Ramos (cell line): Measurements from ENCODE around the gene OCA2.

Source experiments
- in situ Hi-C: fragments of 300-500 bp; cut with MboI; formaldehyde crosslinking; loops from one replicate; pipeline ENCODE4 v1.14.3; 2022; ENCODE audit warnings: low sequenced_read_pairs; ENCODE audit not compliant: unreplicated experiment

The OCA2 gene

DNA sequence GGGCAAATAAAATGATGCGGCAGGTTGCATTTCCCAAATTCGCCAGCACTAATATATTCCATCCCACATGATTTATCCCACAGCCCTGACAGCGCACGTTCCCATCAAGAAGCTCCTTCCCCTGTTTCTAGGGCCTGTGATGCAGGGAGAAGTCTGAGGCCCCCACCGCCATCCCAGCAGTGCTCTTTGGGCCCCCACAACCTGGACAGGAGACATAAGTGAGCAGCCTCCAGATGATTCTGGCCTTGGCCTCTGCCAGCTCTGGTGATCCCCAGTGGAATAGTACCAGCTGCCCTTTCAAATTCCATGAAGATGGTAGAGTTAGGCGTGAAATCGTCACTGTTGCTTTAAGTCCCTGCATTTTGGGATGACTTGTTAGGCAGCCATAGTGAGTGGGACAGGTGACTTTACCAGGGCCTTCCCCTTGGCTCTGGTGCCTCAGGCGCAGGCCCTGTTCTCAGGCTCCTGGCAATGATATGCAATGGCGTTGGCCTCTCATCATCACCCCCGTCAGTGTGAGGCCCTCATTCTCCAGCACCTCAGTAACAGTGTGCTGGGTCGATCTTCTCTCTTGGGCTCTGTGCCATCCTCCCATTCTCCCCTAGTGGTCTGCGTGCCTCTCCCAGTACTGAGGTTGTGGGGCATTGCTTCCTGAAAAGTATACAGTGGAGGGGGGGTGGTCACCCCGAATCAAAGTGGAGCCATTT, 263.7 kb downstream of the OCA2 start:
- in situ Hi-C loops: no loop called here

DNA sequence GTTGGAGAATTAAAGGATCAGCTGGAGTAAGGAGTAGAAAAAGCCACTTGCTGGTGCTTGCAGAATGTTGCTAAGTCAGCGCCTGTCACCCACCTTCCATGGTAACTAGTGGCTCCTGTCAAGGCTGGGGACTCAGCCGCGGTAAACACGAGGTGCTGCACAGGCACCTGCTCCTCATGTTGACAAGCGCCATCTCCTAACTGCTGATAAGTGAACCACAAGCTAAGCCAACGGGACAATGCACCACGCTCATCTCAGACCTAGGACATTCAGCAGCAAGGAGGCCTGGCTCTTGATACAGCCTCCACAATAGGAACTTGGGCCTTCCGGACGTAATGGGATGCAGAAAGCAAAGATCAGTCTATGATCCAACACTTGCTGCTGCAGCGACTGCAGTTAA, 264.4 kb downstream of the OCA2 start:
- in situ Hi-C loops: no loop called here

- in situ Hi-C loops: no loop called here
Observed at GRCh38 chr15:27833974-27834373, 265.1 kb downstream of the OCA2 start.

DNA sequence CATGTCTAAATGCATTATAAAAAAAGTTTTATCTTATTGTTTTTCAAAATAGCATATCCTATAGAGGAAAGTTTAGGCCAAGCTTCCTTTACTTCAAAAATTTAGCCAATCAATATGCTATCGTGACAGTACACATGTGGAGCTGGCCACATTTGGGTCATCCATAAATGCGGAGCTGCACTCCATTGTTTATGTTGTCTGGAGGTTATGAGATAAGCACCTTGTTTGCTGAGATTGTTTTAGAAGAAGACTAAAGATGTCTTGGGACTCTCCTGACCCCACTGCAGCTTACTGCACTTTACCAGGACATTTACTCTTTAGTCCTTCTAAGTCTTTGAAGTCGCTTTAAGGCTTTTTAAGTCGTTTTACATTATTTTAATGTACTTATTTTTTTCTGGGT, 265.9 kb downstream of the OCA2 start:
- in situ Hi-C loops: no loop called here

- in situ Hi-C loops: no loop called here
Observed at GRCh38 chr15:27832237-27832596, 266.9 kb downstream of the OCA2 start.

GRCh38 chr15:27831384-27832236, 267.5 kb downstream of the OCA2 start:
- in situ Hi-C loops: no loop called here

GRCh38 chr15:27828746-27829145, 270.4 kb downstream of the OCA2 start:
- in situ Hi-C loops: no loop called here

DNA sequence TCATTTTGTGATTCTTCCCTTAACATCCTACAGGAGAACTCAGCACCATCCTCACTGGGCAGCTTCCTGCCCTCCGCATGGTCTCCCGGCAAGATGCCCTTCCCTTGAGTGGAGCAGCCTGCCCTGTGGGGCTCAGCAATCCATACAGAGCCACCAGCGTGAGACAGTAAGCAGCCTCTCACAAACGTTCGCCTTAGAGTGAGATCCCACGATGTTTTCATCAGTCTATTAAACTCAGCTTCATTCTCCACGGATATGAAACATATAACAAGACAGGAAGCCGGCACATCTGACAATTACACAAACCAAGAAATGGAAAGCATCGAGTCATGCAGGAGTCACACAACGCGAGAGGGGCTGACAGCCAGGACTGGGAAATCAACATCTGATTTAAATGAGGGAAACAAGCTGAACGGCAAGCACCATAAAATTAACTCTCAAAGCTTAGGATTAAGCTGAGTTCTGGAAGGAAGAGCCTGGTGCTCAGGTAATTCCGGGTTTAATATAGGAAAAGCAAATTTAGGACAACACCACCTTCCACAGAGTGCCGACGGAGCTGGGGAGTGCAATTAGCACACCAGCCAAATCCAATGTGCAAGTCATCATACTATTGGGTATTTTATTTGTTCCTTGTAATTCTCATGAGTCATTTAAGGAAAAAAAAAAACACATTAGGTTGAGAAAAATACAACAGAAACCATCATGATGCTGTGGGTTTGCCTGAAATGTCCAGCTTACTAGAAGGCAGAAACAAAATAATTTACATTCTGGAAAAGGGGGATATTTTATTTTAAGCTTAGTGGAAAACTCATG, 272.0 kb downstream of the OCA2 start:
- in situ Hi-C loops: no loop called here

GRCh38 chr15:27826411-27826810, 272.7 kb downstream of the OCA2 start:
- in situ Hi-C loops: no loop called here

GRCh38 chr15:27824841-27825422, 274.2 kb downstream of the OCA2 start:
- in situ Hi-C loops: no loop called here

DNA sequence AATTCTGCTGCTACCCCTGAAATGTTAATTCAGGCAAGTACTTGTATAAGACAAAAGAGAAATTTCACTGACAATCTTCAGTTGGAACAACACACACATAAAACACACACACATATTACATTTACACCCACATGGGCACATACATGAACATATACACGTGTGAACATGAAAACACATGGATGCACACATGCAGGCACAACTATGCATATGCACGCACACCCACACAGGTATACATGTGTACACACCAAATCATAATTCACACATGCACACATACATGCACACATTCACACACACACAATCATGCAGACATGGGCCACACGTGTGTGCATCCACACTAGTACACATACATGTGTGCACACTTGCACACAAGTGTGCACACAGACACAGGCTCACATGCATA, 277.8 kb downstream of the OCA2 start:
- in situ Hi-C loops: no loop called here

- in situ Hi-C loops: no loop called here
Observed at GRCh38 chr15:27820722-27821121, 278.4 kb downstream of the OCA2 start.

DNA sequence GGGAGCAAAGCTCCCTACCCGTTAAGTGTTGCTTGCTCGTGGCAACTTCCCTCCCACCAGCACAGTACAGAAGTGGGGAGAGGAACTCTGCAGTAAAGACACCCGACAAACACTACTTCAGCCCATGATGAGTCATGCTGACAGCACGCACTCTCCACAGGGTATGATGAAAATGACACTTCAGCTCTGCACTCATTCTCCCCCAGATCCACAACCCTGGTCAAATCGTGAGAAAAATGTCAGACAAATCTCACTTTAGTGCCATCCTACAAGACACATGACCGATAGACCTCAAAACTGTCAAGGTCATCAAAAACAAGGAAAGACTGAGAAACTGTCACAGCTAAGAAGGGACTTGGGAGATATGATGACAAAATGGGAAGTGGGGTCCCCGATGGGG, 278.9 kb downstream of the OCA2 start:
- in situ Hi-C loops: no loop called here

DNA sequence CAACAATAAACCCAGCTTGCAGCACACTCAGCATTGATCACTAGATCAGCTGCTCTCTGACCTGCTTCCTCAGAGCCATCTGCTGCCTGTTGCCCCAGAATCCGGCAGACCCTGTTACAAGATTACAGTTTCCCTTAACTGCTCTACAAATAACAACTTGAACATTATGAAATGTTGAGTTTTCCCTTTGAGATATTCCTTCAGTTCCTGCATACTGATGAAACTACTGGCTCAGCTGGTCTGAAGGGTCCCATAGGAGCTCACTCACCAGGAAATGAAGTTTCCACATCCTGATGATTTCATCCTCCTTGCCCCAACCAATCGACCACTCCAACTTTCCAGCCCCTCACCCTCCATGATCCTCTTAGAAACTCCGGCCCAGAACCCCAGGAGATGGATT, 281.9 kb downstream of the OCA2 start:
- in situ Hi-C loops: no loop called here

DNA sequence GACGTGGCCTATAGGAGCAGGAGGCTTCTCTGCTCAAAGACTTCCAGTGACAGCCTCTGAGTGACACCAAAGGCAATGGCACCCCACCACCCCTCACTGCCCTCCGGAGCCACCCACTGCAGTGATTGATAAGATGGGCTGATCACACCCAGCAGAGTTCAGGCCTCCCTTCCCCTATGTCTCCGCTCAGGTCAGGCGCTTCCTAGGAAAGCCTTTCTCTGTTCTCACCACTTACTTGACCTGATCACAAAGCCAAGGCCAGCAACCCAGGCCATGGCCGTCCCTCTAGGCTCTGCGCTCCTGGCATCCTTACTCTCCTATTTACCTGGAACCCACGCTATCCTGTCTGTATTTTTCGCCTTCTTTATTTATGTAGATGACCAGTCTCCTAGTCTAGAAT, 282.3 kb downstream of the OCA2 start:
- in situ Hi-C loops: no loop called here

- in situ Hi-C loops: no loop called here
Observed at GRCh38 chr15:27815035-27815434, 284.1 kb downstream of the OCA2 start.

GRCh38 chr15:27813139-27813538, 286.0 kb downstream of the OCA2 start:
- in situ Hi-C loops: no loop called here

DNA sequence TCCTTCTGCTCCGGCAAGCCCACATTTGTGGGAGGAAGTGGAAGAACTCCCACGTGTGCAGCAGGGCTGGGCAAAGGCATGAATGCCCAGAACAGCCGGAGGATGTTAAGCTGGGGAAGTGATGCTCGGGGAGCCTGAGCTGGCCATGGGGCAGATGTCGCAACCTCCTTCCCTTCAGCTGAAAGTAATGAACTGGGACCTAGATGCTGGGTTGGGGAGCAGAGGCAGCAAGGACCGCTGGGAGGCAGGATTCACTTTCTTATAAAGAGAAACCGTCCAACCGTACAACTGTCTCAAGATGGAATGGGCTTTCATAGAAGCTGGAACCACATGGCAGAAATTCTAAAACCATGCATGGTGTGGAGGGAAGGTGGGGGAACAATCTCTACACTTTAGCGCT, 290.9 kb downstream of the OCA2 start:
- in situ Hi-C loops: no loop called here

GRCh38 chr15:27807335-27807734, 291.8 kb downstream of the OCA2 start:
- in situ Hi-C loops: no loop called here

DNA sequence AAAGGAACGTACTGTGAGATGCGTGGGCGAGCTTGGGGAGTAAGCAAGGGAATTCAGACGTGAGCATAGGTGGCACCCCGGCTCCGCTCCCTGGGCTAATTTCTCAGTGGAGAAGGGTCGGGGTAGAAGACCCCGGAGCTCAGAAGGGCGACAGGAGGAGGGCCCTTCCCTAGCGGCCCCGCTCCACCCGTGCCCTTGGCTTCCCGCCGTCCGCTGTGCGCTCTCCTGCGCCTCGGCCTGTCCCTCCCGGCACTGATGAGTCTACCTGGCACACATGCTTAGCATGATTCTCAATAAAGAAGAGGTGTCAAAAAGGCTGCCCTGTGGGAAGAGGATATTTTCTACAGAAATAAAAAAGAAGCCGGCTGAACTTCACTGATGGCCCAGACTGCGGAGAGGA, 292.7 kb downstream of the OCA2 start:
- in situ Hi-C loops: no loop called here
